HG03520 (cell line): ENCODE data around the gene KIR2DL1.
"Not testable (repeated sequence)": the region's sequence is repeated elsewhere in the genome, so short reads cannot be mapped to it uniquely, and the experiment has no call there.

Source experiments
- ATAC-seq: cut with Tn5 transposase; IDR thresholded peaks from one replicate; pipeline ENCODE4 v1.9.1; 2021; ENCODE audit warnings: mild to moderate bottlenecking, moderate library complexity; ENCODE audit not compliant: unreplicated experiment

The KIR2DL1 gene

DNA sequence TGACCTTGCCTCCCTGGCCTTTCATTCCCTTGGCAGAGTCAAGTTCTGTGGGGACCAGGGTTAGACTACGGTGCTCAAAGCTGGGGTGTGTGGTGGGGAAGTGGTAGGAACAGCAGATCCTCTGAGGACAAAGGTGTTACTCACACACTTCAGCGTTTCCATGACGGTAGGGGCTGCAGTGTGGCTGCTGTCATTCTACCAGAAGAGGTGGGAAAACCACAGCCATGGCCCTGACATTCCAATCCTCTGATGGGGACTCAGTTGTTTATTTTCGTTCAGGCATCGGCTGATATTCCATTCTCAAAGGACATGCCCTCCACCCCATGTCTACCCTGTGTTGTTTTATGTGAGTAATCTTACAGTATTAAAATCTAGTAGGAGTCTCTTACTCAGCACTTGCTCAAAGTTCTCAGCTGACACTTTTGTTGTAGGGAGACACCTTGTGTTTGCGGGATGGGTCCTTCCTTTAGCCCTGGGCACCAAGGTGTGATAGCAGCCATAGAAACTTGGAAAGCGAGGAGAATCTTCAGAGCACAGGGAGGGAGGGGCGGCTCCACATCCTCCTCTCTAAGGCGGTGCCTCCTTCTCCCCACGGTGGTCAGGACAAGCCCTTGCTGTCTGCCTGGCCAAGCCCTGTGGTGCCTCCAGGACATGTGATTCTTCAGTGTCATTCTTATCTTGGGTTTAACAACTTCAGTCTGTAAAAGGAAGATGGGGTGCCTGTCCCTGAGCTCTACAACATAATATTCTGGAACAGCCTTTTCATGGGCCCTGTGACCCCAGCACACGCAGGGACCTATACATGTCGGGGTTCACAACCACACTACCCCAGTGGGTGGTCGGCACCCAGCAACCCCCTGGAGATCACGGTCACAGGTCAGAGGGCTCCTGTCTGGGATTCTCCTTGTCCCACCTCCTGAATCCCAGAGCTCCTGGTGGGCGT lies 1.7 kb downstream of the KIR2DL1 start:
- ATAC-seq = not testable (repeated sequence)

DNA sequence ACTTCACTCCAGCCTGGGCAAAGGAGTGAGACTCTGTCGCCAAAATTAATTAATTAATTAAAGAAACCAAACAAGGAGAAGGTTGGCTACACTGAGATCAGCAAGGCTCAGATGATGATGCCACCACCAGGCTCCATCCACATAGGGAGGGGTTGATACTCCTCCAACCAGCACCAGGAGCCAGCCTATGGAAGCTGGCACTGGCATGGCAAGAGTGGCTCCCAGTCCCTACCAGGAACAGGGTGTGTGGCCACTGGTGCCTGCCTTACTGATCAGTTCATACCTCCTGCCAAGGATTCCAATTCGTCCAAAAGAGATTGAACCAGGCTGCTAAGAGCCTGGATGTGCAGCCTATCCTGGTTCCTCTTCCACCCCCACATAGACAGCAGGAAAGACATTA lies 3.1 kb downstream of the KIR2DL1 start:
- ATAC-seq = not testable (repeated sequence)

DNA sequence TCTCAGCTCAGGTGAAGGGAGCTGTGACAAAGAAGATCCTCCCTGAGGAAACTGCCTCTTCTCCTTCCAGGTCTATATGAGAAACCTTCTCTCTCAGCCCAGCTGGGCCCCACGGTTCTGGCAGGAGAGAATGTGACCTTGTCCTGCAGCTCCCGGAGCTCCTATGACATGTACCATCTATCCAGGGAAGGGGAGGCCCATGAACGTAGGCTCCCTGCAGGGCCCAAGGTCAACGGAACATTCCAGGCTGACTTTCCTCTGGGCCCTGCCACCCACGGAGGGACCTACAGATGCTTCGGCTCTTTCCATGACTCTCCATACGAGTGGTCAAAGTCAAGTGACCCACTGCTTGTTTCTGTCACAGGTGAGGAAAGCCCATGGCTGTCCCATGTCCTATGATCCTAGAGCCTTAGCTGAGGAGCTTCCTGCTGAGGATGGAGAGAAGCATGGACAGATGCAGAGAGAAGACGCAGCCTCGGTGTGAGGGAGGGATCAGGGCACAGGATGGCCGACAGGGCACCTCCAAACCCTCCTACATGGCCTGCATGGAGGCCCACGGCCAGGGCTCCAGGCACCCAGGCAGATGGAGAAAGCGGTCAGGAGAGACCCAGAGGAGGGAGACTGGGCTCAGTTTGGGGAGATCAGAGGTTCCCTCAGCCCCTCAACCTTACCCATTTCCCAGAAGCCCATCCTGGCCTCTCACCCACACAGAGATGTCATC lies 5.7 kb downstream of the KIR2DL1 start:
- ATAC-seq = not testable (repeated sequence)

DNA sequence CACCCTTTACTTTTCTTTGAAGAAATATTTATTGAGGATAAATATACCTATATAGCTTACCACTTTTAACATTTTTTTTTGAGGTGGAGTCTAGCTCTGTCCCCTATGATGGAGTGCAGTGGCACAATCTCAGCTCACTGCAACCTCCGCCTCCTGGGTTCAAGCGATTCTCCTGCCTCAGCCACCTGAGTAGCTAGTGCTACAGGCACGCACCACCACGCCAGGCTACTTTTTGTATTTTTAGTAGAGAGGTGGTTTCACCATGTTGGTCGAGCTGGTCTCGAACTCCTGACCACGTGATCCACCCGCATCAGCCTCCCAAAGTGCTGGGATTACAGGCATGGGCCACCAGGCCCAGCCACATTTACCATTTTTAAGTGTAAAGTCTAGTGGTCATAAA lies 6.2 kb downstream of the KIR2DL1 start:
- not testable (repeated sequence) for ATAC-seq

DNA sequence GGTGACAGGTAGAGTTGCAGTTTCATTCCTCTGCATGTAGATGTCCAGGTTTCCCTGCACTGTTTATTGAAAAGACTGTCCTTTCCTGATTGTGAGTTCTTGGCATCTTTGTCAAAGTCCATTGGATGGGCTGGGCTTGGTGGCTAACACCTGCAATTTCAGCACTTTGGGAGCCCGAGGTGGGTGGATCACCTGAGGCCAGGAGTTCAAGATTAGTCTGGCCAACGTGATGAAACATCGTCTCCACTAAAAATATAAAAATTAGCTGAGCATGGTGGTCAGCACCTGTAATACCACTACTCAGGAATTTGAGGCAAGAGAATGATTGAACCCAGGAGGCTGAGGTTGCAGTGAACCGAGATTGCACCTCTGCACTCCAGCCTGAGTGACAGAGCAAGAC lies 8.3 kb downstream of the KIR2DL1 start:
- not testable (repeated sequence) for ATAC-seq

DNA sequence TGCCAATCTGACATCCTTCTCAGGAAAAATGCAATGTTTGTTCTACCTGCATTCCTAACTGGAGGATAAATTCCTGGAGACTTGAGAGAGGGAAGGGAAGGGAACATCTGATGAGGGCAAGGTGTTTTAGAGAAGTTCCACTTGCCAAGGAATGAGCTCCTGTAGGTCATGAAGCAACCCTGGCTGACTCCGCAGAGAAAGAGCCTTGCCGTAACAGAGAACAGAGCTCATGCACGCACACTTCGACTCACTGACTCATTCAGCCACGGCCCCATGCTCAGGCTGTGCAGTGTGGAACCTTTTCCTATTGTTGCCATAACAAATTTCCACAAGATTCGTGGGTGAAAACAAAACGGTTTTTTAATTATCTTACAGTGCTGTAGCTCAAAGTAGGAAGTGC lies 9.3 kb downstream of the KIR2DL1 start:
- ATAC-seq = not testable (repeated sequence)

DNA sequence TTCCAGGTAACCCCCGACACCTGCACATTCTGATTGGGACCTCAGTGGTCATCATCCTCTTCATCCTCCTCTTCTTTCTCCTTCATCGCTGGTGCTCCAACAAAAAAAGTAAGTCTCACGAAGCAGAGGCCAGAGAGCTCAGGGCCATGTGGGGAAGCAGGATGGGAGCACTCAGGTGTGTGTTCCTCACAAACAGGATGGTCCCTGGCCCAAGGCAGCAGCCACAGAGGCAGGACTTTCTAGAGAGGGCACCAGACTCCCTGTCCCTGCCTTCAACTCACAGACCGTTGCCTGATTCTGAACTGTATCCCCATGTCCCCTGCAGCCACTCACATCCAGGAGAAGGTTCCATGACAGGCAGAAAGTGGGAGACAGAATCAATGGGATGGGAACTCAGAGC lies 13.3 kb downstream of the KIR2DL1 start:
- not testable (repeated sequence) for ATAC-seq

DNA sequence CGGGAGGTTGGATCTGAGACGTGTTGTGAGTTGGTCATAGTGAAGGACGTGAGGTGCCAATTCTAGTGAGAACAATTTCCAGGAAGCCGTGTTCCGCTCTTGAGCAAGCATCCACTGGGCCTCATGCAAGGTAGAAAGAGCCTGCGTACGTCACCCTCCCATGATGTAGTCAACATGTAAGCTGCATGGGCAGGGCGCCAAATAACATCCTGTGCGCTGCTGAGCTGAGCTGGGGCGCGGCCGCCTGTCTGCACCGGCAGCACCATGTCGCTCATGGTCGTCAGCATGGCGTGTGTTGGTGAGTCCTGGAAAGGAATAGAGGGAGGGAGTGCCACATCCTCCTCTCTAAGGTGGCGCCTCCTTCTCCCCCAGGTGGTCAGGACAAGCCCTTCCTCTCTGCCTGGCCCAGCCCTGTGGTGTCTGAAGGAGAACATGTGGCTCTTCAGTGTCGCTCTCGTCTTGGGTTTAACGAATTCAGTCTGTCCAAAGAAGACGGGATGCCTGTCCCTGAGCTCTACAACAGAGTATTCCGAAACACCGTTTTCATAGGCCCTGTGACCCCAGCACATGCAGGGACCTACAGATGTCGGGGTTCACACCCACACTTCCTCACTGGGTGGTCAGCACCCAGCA lies 16.6 kb downstream of the KIR2DL1 start:
- not testable (repeated sequence) for ATAC-seq

DNA sequence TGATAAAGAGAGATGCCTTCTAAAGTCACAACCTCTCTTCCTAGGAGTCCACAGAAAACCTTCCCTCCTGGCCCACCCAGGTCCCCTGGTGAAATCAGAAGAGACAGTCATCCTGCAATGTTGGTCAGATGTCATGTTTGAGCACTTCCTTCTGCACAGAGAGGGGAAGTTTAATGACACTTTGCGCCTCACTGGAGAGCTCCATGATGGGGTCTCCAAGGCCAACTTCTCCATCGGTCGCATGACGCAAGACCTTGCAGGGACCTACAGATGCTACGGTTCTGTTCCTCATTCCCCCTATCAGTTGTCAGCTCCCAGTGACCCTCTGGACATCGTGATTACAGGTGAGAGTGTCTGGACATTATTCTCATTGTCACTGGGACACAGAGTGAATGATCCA lies 18.6 kb downstream of the KIR2DL1 start:
- not testable (repeated sequence) for ATAC-seq

DNA sequence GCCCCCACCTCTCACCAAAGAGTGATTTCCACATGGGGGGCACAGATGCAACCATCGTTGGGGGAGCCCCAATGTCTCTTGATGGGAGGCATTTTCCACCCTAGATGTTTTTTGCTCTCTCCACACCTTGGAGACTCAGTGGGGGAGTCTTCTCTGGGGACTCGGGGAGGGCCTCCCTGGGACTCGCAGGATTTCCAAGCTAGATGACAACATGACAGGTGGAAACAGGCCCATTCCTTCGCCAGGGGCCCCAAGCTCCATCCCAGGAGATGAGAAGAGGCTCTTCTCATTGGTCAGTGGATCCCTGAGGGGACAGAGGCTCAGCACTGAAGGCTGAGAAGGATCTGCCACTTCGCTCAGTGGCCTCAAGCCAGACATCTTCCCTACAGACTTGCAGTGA lies 21.1 kb downstream of the KIR2DL1 start:
- ATAC-seq = no peak

DNA sequence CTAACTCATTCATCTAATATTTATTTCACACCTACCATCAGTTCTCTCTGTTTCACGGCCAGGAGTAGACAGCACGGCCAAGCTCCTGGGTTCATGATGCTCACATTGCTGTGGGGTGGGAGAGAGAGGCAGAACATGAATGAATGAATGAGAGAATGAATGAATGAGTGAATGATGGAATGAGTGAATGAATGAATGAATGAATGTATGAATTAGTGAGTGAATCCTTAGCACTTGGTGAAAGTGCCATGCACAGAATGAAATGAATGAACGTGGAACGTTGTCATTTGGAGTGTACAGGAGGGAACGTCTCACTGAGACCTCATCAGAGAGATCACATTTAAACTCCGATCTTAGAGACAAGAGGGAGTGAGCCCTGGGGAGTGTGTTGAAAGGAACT lies 21.9 kb downstream of the KIR2DL1 start:
- no peak for ATAC-seq

DNA sequence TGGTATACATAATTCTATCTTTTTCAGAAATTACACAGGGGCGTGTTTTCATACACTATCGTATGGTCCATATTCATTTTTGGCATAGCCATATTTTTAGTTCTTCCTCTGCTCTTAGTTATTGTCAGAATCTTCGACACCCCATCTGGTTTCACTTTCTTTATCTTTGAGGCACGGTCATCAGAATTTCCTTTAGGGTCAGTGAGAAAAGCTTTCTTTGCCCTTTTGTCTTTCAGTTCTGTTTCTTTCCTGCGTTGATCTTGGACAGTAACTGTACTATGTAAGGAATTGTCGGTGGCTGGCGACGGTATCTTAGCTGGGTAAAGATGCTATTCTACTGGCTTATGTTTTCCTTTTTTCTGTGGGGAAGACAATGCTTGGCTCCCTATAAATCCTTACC lies 23.2 kb downstream of the KIR2DL1 start:
- no peak for ATAC-seq

DNA sequence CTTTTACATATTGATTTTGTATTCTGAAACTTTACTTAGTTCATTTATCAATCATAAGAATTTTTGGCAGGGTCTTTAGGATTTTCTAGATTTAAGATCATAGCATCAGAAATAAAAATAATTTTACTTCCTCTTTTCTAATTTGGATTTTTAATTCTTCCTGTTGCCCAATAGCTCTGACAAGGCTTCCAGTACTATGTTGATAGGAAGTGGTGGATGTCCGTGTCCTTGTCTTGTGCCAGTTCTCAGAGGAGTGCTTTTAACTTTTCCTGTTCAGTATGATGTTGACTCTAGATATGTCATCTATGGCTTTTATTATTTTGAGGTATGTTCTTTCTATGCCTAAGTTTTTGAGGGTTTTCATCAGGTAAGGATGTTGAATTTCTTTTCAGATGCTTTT lies 26.2 kb downstream of the KIR2DL1 start:
- no peak for ATAC-seq

DNA sequence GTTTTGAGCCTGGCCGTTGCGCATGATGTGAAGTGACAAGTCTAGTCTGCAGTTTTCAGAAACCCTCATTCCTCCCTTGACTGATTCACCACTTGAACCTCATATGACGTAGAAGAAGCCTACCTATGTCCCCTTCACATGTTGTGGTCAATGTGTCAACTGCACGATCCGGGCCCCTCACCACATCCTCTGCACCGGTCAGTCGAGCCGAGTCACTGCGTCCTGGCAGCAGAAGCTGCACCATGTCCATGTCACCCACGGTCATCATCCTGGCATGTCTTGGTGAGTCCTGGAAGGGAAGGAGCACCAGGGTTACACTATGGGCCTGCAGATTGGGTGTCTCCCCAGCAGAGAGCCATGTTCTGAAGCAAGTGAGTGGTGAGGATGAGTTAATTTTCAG lies 33.8 kb downstream of the KIR2DL1 start, which contains the start of gene KIR2DL4:
Gene KIR2DL4, plus strand, starts transcription at position 201 of the 400 bp plus-strand sequence. Its CDS starts 42 bp downstream, at position 243.
- ATAC-seq = no peak

DNA sequence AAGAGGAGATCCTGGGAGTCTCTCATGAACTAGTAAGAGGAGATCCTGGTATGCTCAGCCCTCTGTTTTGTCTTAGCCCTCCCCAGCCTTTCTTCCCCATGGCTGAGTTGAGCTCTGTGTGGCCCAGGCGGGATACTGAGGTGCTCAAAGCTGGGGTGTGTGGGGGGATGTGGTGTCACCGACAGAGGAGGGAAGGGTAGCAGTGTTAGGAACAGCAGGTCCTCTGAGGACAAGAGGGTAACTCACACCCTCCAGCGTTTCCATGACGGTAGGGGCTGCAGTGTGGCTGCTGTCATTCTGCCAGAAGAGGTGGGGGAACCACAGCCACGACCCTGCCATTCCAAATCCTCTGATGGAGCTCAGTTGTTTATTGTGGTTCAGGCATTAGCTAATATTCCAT lies 34.5 kb downstream of the KIR2DL1 start:
- ATAC-seq = no peak

DNA sequence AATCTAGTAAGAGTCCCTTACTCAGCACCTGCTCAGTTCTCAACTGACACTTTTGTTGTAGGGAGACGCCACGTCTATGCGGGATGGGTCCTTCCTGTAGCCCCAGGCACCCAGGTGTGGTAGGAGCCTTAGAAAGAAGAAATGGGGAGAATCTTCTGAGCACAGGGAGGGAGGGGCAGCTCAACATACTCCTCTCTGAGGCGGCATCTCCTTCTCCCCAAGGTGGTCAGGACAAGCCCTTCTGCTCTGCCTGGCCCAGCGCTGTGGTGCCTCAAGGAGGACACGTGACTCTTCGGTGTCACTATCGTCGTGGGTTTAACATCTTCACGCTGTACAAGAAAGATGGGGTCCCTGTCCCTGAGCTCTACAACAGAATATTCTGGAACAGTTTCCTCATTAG lies 35.0 kb downstream of the KIR2DL1 start:
- ATAC-seq = no peak

DNA sequence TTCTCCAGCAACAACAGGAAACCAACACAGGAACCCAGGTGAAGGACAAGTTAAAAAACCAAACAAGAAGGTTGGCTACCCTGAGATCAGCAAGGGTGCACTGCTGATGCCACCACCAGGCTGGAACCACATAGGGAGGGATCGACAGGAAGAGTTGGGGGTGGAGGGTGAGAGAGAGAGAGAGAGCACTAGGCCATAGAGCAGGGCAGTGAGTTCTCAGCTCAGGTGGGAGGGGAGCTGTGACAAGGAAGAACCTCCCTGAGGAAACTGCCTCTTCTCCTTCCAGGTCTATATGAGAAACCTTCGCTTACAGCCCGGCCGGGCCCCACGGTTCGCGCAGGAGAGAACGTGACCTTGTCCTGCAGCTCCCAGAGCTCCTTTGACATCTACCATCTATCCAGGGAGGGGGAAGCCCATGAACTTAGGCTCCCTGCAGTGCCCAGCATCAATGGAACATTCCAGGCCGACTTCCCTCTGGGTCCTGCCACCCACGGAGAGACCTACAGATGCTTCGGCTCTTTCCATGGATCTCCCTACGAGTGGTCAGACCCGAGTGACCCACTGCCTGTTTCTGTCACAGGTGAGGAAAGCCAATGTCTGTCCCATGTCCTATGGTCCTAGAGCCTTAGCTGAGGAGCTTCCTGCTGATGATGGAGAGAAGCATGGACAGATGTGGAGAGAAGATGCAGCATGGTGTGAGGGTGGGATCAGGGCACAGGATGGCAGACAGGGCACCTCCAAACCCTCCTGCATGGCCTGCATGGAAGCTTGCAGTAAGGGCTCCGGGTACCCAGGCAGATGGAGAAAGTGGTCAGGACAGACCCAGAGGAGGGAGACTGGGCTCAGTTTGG lies 36.3 kb downstream of the KIR2DL1 start:
- ATAC-seq = no peak

DNA sequence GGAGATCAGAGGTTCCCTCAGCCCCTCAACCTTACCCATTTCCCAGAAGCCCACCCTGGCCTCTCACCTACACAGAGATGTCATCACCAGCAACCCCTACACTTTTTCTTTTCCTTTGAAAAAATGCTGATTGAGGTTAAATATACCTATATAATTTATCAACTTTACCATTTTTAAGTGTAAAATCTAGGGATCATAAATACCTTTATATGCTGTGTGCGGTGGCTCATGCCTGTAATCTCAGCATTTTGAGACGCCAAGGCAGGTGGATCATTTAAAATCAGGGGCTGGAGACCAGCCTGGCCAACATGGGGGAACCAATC lies 36.9 kb downstream of the KIR2DL1 start:
- no peak for ATAC-seq

DNA sequence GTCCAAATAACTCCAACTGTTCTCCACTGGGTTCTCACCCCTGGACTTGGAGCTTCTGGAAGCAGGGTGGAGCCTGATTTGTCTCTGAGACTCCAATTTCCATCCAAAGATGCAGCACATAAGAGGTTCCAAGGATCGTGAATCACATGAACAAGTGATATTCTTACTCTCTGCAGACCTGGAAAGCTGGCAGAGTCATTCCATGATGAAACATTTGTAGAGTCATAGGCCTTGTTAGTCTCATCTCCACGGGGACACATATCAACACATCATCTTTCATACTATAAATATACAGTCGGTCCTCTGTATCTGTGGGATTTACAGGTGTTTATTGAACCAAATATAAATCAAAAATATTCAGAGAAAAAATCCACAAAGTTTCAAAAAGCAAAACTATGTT lies 45.0 kb downstream of the KIR2DL1 start:
- ATAC-seq = not testable (repeated sequence)

DNA sequence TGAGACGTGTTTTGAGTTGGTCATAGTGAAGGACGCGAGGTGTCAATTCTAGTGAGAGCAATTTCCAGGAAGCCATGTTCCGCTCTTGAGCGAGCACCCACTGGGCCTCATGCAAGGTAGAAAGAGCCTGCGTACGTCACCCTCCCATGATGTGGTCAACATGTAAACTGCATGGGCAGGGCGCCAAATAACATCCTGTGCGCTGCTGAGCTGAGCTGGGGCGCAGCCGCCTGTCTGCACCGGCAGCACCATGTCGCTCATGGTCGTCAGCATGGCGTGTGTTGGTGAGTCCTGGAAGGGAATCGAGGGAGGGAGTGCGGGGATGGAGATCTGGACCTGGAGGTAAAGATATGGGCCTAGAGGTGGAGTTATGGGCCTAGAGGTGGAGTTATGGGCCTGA lies 46.7 kb downstream of the KIR2DL1 start, which contains the start of gene KIR3DL1:
Gene KIR3DL1, plus strand, starts transcription at position 218 of the 400 bp plus-strand sequence.
- ATAC-seq = not testable (repeated sequence)
